ENCODE measurements around the gene FILIP1.

DNA sequence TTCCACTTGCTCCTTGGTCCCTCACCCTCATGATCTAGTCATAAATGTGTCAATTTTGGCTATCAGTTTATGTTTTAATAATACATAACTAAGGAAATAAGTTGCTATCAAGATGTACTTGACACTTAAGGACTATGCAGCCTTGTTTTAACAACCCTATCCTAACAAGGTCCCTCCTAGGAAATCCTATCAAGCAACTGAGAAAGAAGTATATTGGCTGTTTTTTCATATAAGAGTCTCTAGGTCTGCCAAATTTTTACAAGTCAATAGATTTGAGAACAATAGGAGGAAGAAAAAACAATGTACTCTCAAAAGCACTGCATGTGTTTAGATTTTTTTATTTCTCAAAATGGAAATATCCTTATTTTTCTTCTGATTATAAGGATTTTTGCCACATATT, 14.7 kb downstream of the FILIP1 start:
- TF ChIP-seq POLR2A (IDR thresholded peaks at IDR 0.05; ENCODE audit: extremely low read depth, insufficient read length) (no peak), MYC (IDR thresholded peaks at IDR 0.05; ENCODE audit: low read depth, low read length) (no peak)
- TF ChIP-seq, protein P1, sequence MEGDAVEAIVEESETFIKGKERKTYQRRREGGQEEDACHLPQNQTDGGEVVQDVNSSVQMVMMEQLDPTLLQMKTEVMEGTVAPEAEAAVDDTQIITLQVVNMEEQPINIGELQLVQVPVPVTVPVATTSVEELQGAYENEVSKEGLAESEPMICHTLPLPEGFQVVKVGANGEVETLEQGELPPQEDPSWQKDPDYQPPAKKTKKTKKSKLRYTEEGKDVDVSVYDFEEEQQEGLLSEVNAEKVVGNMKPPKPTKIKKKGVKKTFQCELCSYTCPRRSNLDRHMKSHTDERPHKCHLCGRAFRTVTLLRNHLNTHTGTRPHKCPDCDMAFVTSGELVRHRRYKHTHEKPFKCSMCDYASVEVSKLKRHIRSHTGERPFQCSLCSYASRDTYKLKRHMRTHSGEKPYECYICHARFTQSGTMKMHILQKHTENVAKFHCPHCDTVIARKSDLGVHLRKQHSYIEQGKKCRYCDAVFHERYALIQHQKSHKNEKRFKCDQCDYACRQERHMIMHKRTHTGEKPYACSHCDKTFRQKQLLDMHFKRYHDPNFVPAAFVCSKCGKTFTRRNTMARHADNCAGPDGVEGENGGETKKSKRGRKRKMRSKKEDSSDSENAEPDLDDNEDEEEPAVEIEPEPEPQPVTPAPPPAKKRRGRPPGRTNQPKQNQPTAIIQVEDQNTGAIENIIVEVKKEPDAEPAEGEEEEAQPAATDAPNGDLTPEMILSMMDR (IDR thresholded peaks at IDR 0.05; ENCODE audit: low read depth, low read length) = no peak
- TF ChIP-seq, protein P2, sequence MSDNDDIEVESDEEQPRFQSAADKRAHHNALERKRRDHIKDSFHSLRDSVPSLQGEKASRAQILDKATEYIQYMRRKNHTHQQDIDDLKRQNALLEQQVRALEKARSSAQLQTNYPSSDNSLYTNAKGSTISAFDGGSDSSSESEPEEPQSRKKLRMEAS (IDR thresholded peaks at IDR 0.05; ENCODE audit: low read depth, low read length) = no peak
